Measurements from ENCODE around the gene NAA40.

The NAA40 gene

DNA sequence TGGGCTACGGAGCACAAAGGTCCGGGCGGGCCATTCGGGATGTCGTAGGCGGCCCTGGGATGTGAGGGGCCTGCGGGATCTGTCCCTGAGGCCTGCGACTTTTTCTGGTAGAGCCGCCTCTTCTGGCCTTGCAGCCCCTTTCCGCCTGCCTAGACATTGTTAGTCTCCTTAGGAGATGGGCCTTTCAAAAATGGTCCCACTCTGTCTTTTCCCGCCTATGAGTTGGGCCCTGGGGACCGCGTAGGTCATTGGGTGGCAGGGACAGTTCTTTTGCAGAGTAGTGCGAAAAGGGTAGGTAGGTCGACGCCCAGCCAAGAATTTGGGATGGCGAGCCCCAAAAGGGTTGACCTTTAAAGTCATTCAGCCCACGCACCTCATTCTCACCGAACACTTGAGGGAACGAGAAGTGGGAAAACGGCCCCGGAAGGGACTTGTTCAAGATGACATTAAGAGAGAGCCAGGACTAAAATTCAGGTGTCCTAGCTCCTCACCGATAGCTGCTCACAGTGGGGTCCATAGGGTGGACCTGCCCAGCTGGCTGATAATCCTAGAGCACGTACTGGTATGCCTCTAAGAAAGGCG, 48.2 kb downstream of the NAA40 start:
- no peak for DNase-seq (ENCODE audit: low read depth)

DNA sequence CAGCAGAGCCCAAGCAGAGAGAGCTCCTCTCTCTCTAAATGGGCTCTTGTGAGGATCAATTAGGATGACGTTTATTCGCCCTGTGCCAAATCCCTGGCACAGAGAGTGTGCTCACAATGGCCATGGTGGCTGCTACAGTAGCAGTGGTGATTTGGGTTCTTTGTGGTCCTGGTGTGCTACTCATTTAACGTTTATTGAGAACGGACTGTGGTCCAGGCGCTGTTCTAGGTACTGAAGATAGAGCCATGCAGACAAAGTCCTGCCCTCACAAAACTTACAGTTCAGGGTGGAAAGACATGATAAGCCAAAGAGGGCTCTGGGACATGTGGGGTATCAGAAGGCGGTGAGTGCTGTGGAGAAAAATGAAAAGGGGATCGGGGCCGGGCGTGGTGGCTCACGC, 52.8 kb downstream of the NAA40 start:
- no peak for DNase-seq (ENCODE audit: low read depth)

DNA sequence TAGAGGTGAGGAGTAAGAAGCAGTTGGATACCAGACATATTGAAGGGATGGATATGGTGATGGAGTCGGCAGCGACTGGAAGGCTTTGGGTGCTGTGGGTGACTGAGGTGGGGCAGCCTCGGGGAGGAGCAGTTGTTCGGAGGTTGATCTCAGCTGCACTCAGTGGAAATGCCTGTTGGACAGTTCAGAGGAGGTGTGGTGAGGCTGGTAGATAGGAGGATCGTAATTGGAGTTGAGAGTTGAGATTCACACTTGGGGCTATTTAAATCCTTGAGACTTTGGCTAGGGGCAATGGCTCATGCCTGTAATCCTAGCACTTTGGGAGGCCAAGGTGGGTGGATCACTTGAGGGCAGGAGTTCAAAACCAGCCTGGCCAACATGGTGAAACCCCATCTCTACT, 54.3 kb downstream of the NAA40 start:
- no peak for DNase-seq (ENCODE audit: low read depth)

DNA sequence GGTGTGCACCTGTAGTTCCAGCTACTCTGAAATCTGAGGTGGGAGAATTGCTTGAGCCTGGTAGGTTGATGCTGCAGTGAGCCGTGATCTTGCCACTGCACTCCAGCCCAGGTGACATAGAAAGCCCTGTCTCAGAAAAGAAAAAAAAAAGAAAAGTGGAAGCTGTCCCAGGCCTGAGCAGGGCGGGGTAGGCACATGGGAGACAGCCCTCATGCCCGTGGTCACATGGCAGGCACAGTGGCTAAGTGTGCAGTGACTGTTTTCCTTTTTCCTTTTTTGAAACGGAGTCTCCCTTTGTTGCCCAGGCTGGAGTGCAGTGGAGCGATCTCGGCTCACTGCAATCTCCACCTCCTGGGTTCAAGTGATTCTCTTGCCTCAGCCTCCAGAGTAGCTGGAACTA, 55.2 kb downstream of the NAA40 start:
- no peak for DNase-seq (ENCODE audit: low read depth)

GRCh38 chr11:63996512-63996911, 57.7 kb downstream of the NAA40 start:
- no peak for DNase-seq (ENCODE audit: low read depth)

- no peak for DNase-seq (ENCODE audit: low read depth)
Observed at GRCh38 chr11:63997104-63997700, 58.4 kb downstream of the NAA40 start.

GRCh38 chr11:63997801-63998337, 59.1 kb downstream of the NAA40 start:
- no peak for DNase-seq (ENCODE audit: low read depth)

DNA sequence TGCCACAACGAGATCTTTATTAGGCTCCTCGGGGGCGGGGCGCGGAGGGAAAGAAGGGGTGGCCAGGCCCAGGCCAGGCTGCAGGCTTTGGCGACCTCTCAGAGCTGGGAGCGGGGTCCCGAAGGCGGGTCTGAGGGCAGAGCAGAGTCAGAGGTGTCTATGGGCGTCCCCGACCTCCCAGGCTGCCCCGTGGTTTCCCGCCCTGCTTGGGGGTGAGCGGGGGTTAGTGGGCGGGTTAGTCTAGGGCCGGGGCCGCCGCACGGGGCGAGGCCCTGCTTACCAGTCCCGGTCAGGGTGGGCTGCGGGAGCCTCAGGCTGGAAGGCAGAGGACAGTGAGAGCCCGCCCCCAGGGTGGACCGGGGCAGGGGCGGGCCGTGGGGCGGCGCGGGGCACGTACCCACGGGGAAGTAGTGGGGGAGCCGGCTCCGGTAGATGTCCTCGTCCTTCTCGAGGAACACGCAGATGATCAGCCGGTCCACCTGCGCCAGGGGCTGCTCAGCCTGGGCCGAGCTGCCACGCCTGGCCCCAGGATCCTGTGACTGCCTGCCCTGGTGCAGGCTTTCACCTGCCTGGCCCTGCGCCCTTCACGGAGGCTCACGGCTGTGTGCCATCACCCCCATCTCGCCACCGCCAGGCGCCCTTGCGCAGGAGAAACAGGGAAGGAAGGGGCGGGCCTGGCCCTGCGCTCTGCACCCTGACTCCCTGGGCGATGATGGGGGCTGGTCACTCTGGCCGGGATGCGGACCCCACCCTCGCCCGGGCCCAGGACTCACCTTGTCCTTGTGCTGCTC, 60.0 kb downstream of the NAA40 start:
- no peak for DNase-seq (ENCODE audit: low read depth)

GRCh38 chr11:63999349-64000025, 60.7 kb downstream of the NAA40 start:
- no peak for DNase-seq (ENCODE audit: low read depth)

- DNase-seq (ENCODE audit: low read depth), result no peak
Observed at GRCh38 chr11:64000026-64000739, 61.4 kb downstream of the NAA40 start.

DNA sequence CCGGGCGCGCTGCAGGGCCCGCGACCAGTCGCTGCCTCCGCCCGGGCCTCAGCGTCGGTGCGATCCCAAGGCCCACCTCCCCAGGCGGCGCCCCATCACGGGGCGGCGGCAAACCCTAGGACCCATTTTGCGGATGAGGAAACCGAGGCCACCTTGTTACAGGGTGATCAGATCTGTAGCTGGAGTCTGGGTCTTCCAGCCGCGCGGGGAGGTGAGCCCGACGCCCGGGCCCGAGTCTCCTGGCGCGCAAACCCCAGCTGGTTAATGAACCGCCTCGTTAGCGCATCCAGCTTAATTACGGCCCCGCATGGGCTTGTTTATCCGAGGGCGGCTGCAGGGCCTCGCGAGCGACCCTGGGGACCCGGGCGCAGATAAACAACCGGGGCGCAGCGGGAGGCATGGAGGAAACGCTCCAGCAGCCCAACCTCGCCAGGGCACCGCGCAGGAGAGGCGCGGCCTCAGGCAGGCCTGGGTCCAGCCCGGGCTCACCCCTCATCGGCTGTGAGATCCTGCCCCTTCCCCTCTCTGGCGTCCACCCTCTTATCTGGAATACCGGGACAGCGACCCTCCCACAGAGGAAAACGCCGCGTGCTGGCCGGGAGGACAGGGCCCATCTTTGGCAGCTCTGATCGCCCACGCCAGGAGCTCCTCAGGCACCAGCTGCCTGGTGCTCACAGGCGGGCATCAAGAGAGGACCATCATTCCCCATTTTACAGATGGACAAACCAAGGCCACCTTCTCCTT, 62.1 kb downstream of the NAA40 start:
- no peak for DNase-seq (ENCODE audit: low read depth)

DNA sequence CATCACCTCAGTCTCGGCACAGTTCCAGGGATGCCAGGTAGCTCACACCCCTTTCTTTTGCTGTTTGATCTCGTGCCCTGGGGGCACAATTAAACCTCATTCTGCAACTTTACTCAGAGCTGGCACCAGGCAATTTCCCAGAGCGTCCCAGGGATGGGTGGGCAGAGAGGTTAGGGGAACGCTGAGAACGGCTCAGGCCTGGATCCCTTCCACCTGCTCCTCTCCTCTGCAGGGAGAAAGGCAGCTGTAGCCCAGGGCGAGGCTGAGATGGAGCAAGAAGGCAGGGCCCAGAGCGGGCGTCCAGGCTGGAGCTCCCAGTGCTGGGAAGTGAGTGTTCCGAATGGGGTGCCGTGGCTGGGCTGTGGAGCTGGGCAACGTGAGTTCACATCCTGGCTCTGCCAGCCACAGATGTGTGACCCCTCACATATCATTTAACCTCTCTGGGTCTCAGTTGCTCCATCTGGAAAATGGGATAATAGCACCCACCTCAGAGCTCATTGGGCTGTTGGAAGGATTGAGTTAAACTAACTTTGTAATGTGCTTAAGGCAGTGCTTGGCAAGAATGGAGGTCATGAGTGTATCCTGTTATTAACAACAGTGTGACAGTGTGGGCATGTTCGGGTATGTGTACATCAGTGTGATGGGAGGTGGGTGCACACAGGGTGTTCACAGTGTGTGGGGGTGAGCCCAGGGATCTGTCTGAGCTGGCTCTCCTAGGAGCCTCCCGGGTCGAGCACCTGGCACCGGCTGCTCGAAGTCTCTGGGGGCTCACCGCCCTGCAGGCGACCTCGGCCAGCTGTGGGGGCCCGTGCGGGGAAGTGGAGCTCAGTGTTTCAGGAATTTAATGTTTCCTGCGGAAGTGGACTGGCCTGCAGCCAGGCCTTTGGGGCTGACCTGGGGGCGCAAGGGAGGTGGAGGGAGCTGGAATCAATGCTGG, 63.0 kb downstream of the NAA40 start:
- DNase-seq (ENCODE audit: low read depth), result no peak

GRCh38 chr11:64003807-64004589, 65.2 kb downstream of the NAA40 start:
- DNase-seq (ENCODE audit: low read depth), result no peak

GRCh38 chr11:64004590-64004984, 65.8 kb downstream of the NAA40 start:
- DNase-seq (ENCODE audit: low read depth), result no peak

GRCh38 chr11:64005691-64006090, 66.9 kb downstream of the NAA40 start:
- no peak for DNase-seq (ENCODE audit: low read depth)

- no peak for DNase-seq (ENCODE audit: low read depth)
Observed at GRCh38 chr11:64006398-64006797, 67.6 kb downstream of the NAA40 start.

Data from HS-27A (cell line).